ENCODE results near the gene FKBP2. TPM values are rescaled to one million over a fixed set of nuclear protein-coding genes. Genes with fewer than 3 reads are reported as not detected.
A peak's percentile ranks its signal among the peaks of the same experiment; 100 is the strongest.

Gene FKBP2
- total and polyA plus RNA-seq, 2 of the 13 experiments (the other 11 are each of a cell fraction or from before 2014, with no cell fraction given) = 30.1 to 53.3 TPM

GRCh38 chr11:64284962-64285884 lies 44.3 kb downstream of the FKBP2 start, which contains the start of gene GPR137 (continued):
- TF ChIP-seq, protein P1, sequence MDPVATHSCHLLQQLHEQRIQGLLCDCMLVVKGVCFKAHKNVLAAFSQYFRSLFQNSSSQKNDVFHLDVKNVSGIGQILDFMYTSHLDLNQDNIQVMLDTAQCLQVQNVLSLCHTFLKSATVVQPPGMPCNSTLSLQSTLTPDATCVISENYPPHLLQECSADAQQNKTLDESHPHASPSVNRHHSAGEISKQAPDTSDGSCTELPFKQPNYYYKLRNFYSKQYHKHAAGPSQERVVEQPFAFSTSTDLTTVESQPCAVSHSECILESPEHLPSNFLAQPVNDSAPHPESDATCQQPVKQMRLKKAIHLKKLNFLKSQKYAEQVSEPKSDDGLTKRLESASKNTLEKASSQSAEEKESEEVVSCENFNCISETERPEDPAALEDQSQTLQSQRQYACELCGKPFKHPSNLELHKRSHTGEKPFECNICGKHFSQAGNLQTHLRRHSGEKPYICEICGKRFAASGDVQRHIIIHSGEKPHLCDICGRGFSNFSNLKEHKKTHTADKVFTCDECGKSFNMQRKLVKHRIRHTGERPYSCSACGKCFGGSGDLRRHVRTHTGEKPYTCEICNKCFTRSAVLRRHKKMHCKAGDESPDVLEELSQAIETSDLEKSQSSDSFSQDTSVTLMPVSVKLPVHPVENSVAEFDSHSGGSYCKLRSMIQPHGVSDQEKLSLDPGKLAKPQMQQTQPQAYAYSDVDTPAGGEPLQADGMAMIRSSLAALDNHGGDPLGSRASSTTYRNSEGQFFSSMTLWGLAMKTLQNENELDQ (CRISPR knock-in tag; IDR thresholded peaks at IDR 0.05; ENCODE audit: borderline replicate concordance) = no peak
- TF ChIP-seq, protein P2, sequence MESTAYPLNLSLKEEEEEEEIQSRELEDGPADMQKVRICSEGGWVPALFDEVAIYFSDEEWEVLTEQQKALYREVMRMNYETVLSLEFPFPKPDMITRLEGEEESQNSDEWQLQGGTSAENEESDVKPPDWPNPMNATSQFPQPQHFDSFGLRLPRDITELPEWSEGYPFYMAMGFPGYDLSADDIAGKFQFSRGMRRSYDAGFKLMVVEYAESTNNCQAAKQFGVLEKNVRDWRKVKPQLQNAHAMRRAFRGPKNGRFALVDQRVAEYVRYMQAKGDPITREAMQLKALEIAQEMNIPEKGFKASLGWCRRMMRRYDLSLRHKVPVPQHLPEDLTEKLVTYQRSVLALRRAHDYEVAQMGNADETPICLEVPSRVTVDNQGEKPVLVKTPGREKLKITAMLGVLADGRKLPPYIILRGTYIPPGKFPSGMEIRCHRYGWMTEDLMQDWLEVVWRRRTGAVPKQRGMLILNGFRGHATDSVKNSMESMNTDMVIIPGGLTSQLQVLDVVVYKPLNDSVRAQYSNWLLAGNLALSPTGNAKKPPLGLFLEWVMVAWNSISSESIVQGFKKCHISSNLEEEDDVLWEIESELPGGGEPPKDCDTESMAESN (CRISPR knock-in tag; conservative IDR thresholded peaks at IDR 0.05) = no peak
- TF ChIP-seq CBX5 (CRISPR knock-in tag; IDR thresholded peaks at IDR 0.05; ENCODE audit: borderline replicate concordance) (no peak), ZNF737 (CRISPR knock-in tag; IDR thresholded peaks at IDR 0.05; ENCODE audit: borderline replicate concordance) (no peak), ZNF530 (CRISPR knock-in tag; IDR thresholded peaks at IDR 0.05; ENCODE audit: low read depth) (no peak), RFX5 (IDR thresholded peaks at IDR 0.05; ENCODE audit: low read depth, low read length) (no peak), ZNF562 (CRISPR knock-in tag; IDR thresholded peaks at IDR 0.05; ENCODE audit: borderline replicate concordance) (no peak), ZBTB3 (CRISPR knock-in tag; IDR thresholded peaks at IDR 0.05; ENCODE audit: borderline replicate concordance, low read depth) (no peak), ZFP36 (IDR thresholded peaks at IDR 0.05; ENCODE audit: borderline replicate concordance, low read depth, low read length, partially characterized antibody) (no peak), ZBTB38 (CRISPR knock-in tag; IDR thresholded peaks at IDR 0.05) (no peak), SRY (CRISPR knock-in tag; IDR thresholded peaks at IDR 0.05) (no peak), NR2F2 (IDR thresholded peaks at IDR 0.05; ENCODE audit: borderline replicate concordance, low read depth) (no peak), RERE (CRISPR knock-in tag; IDR thresholded peaks at IDR 0.05; ENCODE audit: low read depth) (no peak), ZNF790 (CRISPR knock-in tag; IDR thresholded peaks at IDR 0.05; ENCODE audit: borderline replicate concordance) (peak; percentile 21; the same call in 1 of the 2 replicates), ZBTB20 (CRISPR knock-in tag; IDR thresholded peaks at IDR 0.05; ENCODE audit: borderline replicate concordance, low read depth) (no peak), NFIB (CRISPR knock-in tag; IDR thresholded peaks at IDR 0.05; ENCODE audit: borderline replicate concordance) (no peak)
- TF ChIP-seq, protein P3, sequence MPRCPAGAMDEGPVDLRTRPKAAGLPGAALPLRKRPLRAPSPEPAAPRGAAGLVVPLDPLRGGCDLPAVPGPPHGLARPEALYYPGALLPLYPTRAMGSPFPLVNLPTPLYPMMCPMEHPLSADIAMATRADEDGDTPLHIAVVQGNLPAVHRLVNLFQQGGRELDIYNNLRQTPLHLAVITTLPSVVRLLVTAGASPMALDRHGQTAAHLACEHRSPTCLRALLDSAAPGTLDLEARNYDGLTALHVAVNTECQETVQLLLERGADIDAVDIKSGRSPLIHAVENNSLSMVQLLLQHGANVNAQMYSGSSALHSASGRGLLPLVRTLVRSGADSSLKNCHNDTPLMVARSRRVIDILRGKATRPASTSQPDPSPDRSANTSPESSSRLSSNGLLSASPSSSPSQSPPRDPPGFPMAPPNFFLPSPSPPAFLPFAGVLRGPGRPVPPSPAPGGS (CRISPR knock-in tag; IDR thresholded peaks at IDR 0.05) = no peak

Data from HepG2 (cell line).